Mesenchymal stem cell (in vitro differentiated cells and primary cell): Measurements from ENCODE around the gene CPT1B.

Experiments
- DNase-seq: peaks from one replicate; pipeline ENCODE4 v3.0.0-alpha.2; 2013
- H2AFZ ChIP-seq: one replicate; pipeline ENCODE4 v1.6.1; 2013; ENCODE audit warnings: low read depth, mild to moderate bottlenecking, control low read depth, inconsistent platforms, low read length, moderate library complexity
- H2AK5ac ChIP-seq: 2 replicates; pipeline ENCODE4 v1.6.1; 2013; ENCODE audit warnings: low read length, moderate library complexity, mild to moderate bottlenecking, inconsistent platforms; ENCODE audit not compliant: severe bottlenecking
- H2BK120ac ChIP-seq: one replicate; pipeline ENCODE4 v1.6.1; 2013; ENCODE audit warnings: low read depth, mild to moderate bottlenecking, inconsistent platforms, low read length, moderate library complexity
- H2BK12ac ChIP-seq, 2 experiments: one replicate each; pipeline ENCODE4 v1.6.1; 2013; ENCODE audit warnings: inconsistent platforms in 2 of 2, low read length in 2 of 2, mild to moderate bottlenecking in 2 of 2, moderate library complexity in 2 of 2, control low read depth in 1 of 2
- H2BK15ac ChIP-seq: one replicate; pipeline ENCODE4 v1.6.1; 2013; ENCODE audit warnings: mild to moderate bottlenecking, low read depth, inconsistent platforms; ENCODE audit not compliant: poor library complexity, severe bottlenecking
- H2BK5ac ChIP-seq: 2 replicates; pipeline ENCODE4 v1.6.1; 2013; ENCODE audit warnings: low read depth, mild to moderate bottlenecking, low read length, control low read depth, inconsistent platforms; ENCODE audit not compliant: poor library complexity, severe bottlenecking
- H3K14ac ChIP-seq, 2 experiments: one replicate each; pipeline ENCODE4 v1.6.1; 2013; ENCODE audit warnings: inconsistent platforms in 2 of 2, low read length in 2 of 2, control low read depth in 1 of 2, mild to moderate bottlenecking in 1 of 2, moderate library complexity in 1 of 2
- H3K18ac ChIP-seq, 2 experiments: one replicate each; pipeline ENCODE4 v1.6.1; 2013; ENCODE audit warnings: inconsistent platforms in 2 of 2, low read length in 2 of 2, control low read depth in 1 of 2, low read depth in 1 of 2, mild to moderate bottlenecking in 1 of 2
- H3K23ac ChIP-seq, 2 experiments: one replicate each; pipeline ENCODE4 v1.6.1; 2013; ENCODE audit warnings: inconsistent platforms in 2 of 2, low read length in 2 of 2, mild to moderate bottlenecking in 2 of 2, moderate library complexity in 2 of 2, control low read depth in 1 of 2
- H3K27ac ChIP-seq: 2 replicates; pipeline ENCODE4 v1.5.1; 2013; ENCODE audit warnings: mild to moderate bottlenecking, moderate library complexity, low read length, control low read depth, inconsistent platforms; ENCODE audit not compliant: poor library complexity, severe bottlenecking
- H3K27me3 ChIP-seq, 2 experiments: 2 replicates each; pipeline versions ENCODE4 v1.6.1 to v1.7.0; 2013; ENCODE audit warnings: low read length in 2 of 2, mild to moderate bottlenecking in 2 of 2, moderate library complexity in 2 of 2, control low read depth in 1 of 2, inconsistent platforms in 1 of 2; ENCODE audit not compliant: control insufficient read depth in 1 of 2, insufficient read depth in 1 of 2
- H3K36me3 ChIP-seq, 2 experiments: 2 replicates each; pipeline versions ENCODE4 v1.6.1 to v1.7.0; 2013; ENCODE audit warnings: low read length in 2 of 2, control low read depth in 1 of 2, inconsistent platforms in 1 of 2, low read depth in 1 of 2, mild to moderate bottlenecking in 1 of 2; ENCODE audit not compliant: insufficient read depth in 2 of 2, control insufficient read depth in 1 of 2
- H3K4ac ChIP-seq, 2 experiments: one replicate each; pipeline ENCODE4 v1.6.1; 2013; ENCODE audit warnings: inconsistent platforms in 2 of 2, low read length in 2 of 2, mild to moderate bottlenecking in 2 of 2, moderate library complexity in 2 of 2, control low read depth in 1 of 2, low read depth in 1 of 2
- H3K4me1 ChIP-seq: 2 replicates; pipeline ENCODE4 v1.6.1; 2013; ENCODE audit warnings: low read depth, low read length, control low read depth; ENCODE audit not compliant: control insufficient read depth, insufficient read depth
- H3K4me2 ChIP-seq: 2 replicates; pipeline ENCODE4 v1.6.1; 2013; ENCODE audit warnings: low read length, mild to moderate bottlenecking, inconsistent platforms; ENCODE audit not compliant: poor library complexity, severe bottlenecking
- H3K4me3 ChIP-seq, 2 experiments: 2 replicates each; pipeline versions ENCODE4 v1.5.1 to v1.7.0; 2013; ENCODE audit warnings: low read length in 2 of 2, mild to moderate bottlenecking in 2 of 2, control low read depth in 1 of 2, low read depth in 1 of 2; ENCODE audit not compliant: insufficient read depth in 1 of 2
- H3K79me1 ChIP-seq: replicated peaks from 2 replicates; pipeline ENCODE4 v1.6.1; 2013; ENCODE audit warnings: mild to moderate bottlenecking, control low read depth, low read length, inconsistent platforms; ENCODE audit not compliant: poor library complexity, severe bottlenecking
- H3K9ac ChIP-seq: 2 replicates; pipeline ENCODE4 v1.7.0; 2013; ENCODE audit warnings: mild to moderate bottlenecking, low read length, moderate library complexity
- H3K9me3 ChIP-seq: 2 replicates; pipeline ENCODE4 v1.7.0; 2013; ENCODE audit warnings: mild to moderate bottlenecking, low read length; ENCODE audit not compliant: control insufficient read depth
- H4K8ac ChIP-seq: one replicate; pipeline ENCODE4 v1.6.1; 2013; ENCODE audit warnings: inconsistent platforms, mild to moderate bottlenecking, low read length, moderate library complexity
- H4K91ac ChIP-seq: one replicate; pipeline ENCODE4 v1.6.1; 2013; ENCODE audit warnings: mild to moderate bottlenecking, low read length, inconsistent platforms
- WGBS: methylation state at CpG from one replicate; pipeline ENCODE4 v1.1.7; 2013; ENCODE audit warnings: mixed read lengths; 5-methylcytosine and 5-hydroxymethylcytosine counted together

CPT1B gene

DNA sequence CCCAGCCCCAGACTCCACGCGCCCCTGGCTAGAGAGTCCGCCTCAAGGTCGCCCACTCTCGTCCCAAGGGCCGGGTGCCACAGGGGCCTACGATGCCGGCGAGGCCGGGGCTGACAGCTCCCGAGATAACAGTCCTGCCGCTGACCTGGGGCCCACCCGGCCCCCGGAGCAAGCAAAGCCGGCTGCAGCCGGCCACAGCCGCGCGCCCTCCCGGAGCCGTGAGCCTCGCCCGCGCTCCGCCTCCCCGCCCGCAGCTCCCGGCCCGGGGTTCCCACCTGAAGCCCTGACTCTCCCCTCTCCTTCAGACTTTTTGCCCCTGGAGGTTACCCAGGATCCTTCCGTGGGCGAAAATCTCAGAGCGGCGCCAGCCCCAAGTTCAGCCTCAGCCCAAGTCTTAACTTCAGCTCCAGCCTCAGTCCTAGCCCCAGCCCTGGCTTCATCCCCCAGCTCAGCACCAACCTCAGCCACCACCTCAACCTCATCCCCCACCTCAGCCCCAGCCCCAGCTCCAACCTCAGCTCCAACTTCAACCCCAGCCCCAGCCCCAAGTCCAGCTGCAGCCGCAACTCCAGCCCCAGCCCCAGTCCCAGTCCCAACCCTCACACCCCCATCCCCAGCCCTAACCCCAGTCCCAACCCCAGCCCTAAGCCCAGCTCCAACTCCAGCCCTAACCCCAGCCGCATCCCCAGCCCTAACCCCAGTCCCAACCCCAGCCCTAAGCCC lies 30.8 kb downstream of the CPT1B start:
- Histone ChIP-seq H3K23ac (no peak overlapping the region), H3K4me1 (peaks cover 10% of the 10 kb centered on the region), H3K4ac (no peak overlapping the region), H3K9me3 (no peaks in the 10 kb centered on the region), H3K18ac (no peak overlapping the region), H3K9ac (no peak overlapping the region), H3K36me3 (no peaks in the 10 kb centered on the region), H4K8ac (no peak overlapping the region), H3K27ac (no peak overlapping the region), H2BK12ac (no peak overlapping the region), H3K27me3 (peaks cover 10 to 64% of the 10 kb centered on the region in 2 experiments), H3K79me1 (no peaks in the 10 kb centered on the region), H3K4me2 (no peak overlapping the region), H2AK5ac (no peak overlapping the region), H2AFZ (no peak overlapping the region), H3K14ac (no peak overlapping the region), H3K4me3 (no peak overlapping the region), H2BK120ac (no peak overlapping the region), H4K91ac (no peak overlapping the region), H2BK15ac (no peak overlapping the region), H2BK5ac (no peak overlapping the region)
- 93% methylated on average over 35 of the region's 35 CpGs for WGBS
- DNase-seq, result no peak

DNA sequence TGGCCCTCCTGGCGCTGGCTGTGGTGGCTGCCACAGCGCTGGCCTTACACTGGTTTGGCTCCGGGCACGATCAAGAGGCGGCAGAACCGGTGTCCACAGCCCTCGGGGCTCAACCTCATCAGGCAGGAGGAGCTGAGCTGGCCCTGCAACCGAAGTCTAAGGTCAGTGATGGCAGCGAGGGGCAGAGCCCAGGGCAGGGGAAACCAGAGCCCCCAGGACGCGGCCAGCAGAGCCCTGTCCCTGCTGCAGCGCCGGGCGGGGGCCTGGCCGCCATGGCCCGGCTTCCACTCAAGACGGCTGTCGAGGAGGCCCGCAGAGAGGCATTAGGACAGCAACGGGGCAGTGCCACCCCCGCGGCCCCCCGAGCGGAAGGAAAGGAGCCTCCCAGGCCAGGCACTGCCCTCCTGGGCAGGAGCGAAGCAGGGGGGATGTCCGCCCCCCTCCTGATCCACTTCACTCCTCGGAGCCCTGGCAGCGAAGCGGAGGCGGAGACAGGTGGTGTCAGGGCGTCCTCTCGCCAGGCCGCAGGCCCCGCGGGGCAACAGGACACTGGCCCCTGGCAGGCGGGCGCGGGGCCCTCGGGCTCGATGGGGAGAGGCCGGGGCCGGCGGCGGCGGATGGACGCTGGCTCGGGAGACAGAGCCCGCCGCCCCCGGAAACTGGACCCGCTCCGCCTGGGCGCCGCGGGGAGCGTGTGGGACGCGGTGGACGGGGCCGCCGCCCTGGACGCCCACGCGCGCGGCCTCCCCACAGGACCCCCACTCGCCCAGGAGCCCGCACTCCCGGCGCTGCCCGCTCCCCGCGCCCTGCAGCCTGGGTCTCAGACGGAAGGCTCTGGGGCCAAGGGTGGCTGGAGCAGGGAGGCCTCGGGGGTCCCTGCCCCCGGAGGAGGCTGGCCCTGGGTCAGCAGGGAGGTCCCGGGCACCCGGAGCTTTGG lies 31.6 kb downstream of the CPT1B start:
- no peak overlapping the region for H2AFZ ChIP-seq
- H3K14ac ChIP-seq, result no peak overlapping the region
- no peak overlapping the region for H2BK15ac ChIP-seq
- peaks cover 5 to 64% of the 10 kb centered on the region in 2 experiments for H3K27me3 ChIP-seq
- 97% methylated on average over 78 of the region's 78 CpGs for WGBS
- H3K4me3 ChIP-seq, result no peak overlapping the region
- H2BK12ac ChIP-seq, result peak overlapping the region; percentile 61 to 67
- no peaks in the 10 kb centered on the region for H3K36me3 ChIP-seq
- no peak overlapping the region for H3K4me2 ChIP-seq
- H3K9ac ChIP-seq, result no peak overlapping the region
- H4K8ac ChIP-seq, result peak overlapping the region; percentile 65
- H3K4me1 ChIP-seq, result peaks cover 10% of the 10 kb centered on the region
- peak overlapping the region in 1 of 2 experiments; percentile 47 for H3K4ac ChIP-seq
- H2BK120ac ChIP-seq, result no peak overlapping the region
- H3K27ac ChIP-seq, result no peak overlapping the region
- H3K23ac ChIP-seq, result no peak overlapping the region
- no peaks in the 10 kb centered on the region for H3K79me1 ChIP-seq
- peak overlapping the region; percentile 52 for H4K91ac ChIP-seq
- no peak overlapping the region for H2BK5ac ChIP-seq
- DNase-seq, result no peak
- no peak overlapping the region for H2AK5ac ChIP-seq
- H3K9me3 ChIP-seq, result no peaks in the 10 kb centered on the region
- peak overlapping the region; percentile 48 to 54 for H3K18ac ChIP-seq

DNA sequence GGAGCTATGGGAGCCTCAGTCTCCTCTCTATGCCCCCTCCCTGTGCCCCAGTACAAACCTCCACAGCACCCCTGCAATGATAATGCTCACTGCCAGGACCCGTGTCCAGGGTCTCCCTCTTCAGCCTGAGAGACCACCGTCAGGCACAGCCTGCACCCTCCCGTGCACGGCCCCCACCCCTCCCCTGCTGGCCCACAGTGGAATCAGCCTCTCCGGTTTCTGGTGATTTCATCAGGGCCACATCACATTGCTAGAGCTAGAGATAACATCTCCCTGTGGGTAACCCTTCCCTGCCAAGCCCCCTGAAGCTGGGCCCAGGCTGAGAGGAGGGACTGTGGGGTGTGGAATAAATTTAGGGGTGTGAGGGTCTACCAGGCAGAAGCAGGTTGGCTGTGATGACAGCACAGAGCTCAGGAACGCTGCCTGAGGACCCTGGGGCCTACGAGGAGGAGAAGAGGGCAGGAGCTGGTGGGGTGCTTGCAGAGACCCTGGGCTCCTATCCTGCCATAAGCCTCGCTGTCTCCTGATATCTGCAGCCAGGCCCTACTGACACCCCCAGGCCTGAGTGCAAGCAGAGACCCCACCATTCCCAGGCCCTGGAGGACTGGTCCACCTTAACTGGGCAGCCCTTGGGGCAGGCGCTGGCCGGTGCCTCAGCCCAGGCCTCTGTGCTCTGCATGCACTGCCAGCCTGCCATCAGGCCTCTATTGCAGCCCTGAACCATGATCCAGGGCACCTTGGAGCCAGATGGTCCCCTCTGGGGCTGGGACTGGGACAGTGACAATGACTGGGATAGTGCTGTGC lies 32.5 kb downstream of the CPT1B start, which contains the start of gene KLHDC7B:
Gene KLHDC7B (plus strand): TSS at position 378 of the 804 bp plus-strand sequence. CDS start 345 bp downstream, at position 723.
- Histone ChIP-seq H2BK5ac (no peak within 1 kb of the TSS), H3K4me3 (no peak within 1 kb of the TSS), H3K9me3 (no peaks in the 10 kb centered on the region), H2BK15ac (peak within 1 kb of the TSS; percentile 15), H2AK5ac (no peak within 1 kb of the TSS), H4K91ac (peak within 1 kb of the TSS; percentile 52), H3K23ac (no peak within 1 kb of the TSS), H3K18ac (peak within 1 kb of the TSS; percentile 48 to 71), H3K4me1 (peaks cover 10% of the 10 kb centered on the region), H3K27ac (no peak within 1 kb of the TSS), H3K79me1 (no peaks in the 10 kb centered on the region), H3K9ac (no peak within 1 kb of the TSS), H2AFZ (no peak within 1 kb of the TSS), H3K27me3 (peaks cover 0 to 59% of the 10 kb centered on the region in 2 experiments), H2BK12ac (peak within 1 kb of the TSS; percentile 61 to 67), H3K4ac (peak within 1 kb of the TSS in 1 of 2 experiments; percentile 47), H3K14ac (no peak within 1 kb of the TSS), H3K36me3 (no peaks in the 10 kb centered on the region), H2BK120ac (peak within 1 kb of the TSS; percentile 22), H3K4me2 (no peak within 1 kb of the TSS), H4K8ac (peak within 1 kb of the TSS; percentile 65)
- DNase-seq, result peak; percentile 55
- 75% methylated on average over 10 of the region's 10 CpGs for WGBS
